K562 (cell line): ENCODE results near the gene ENO2. TPM values are rescaled to one million over a fixed set of nuclear protein-coding genes. Genes with fewer than 3 reads are reported as not detected.

Source experiments
- ATF7 ChIP-seq: fragments of 450-650 bp; IDR thresholded peaks from 2 replicates; pipeline ENCODE4 v1.7.1; 2014; ENCODE audit warnings: mild to moderate bottlenecking, moderate library complexity
- ELF1 ChIP-seq: fragments of 200-800 bp; sonication (Bioruptor generic); IDR thresholded peaks from 2 replicates; pipeline ENCODE4 v1.6.1; 2016; ENCODE audit warnings: missing genetic modification characterization, missing compliant biosample characterization
- ETV1 ChIP-seq: fragments of 450-650 bp; conservative IDR thresholded peaks from 2 replicates; pipeline ENCODE4 v1.6.1; 2016; ENCODE audit warnings: missing genetic modification characterization, control low read depth, low read depth, missing compliant biosample characterization
- HNRNPL ChIP-seq: fragments of 200-400 bp; formaldehyde crosslinking; IDR thresholded peaks from 2 replicates; pipeline ENCODE4 v1.6.1; 2017; ENCODE audit warnings: low read depth, mild to moderate bottlenecking, low read length
- KLF16 ChIP-seq: IDR thresholded peaks from 2 replicates; pipeline ENCODE4 v1.6.1; 2016; ENCODE audit warnings: antibody characterized with exemption
- MXI1 ChIP-seq: IDR thresholded peaks from 2 replicates; pipeline ENCODE4 v1.6.1; 2011; ENCODE audit warnings: low read depth, mild to moderate bottlenecking, improper control_type of control experiment, low read length
- NCOR1 ChIP-seq: fragments of 450-650 bp; IDR thresholded peaks from 2 replicates; pipeline ENCODE4 v1.6.1; 2016; ENCODE audit warnings: mild to moderate bottlenecking, moderate library complexity
- PCBP2 ChIP-seq: fragments of 200-400 bp; formaldehyde crosslinking; IDR thresholded peaks from 2 replicates; pipeline ENCODE4 v1.6.1; 2018; ENCODE audit warnings: low read length, low read depth, mild to moderate bottlenecking, moderate library complexity; ENCODE audit not compliant: poor library complexity, severe bottlenecking
- POLR2G ChIP-seq: fragments of 200-400 bp; formaldehyde crosslinking; IDR thresholded peaks from 2 replicates; pipeline ENCODE4 v1.6.1; 2017; ENCODE audit warnings: low read depth, mild to moderate bottlenecking, antibody characterized with exemption, low read length, moderate library complexity
- PRPF4 ChIP-seq: fragments of 200-400 bp; formaldehyde crosslinking; IDR thresholded peaks from one replicate; pipeline ENCODE4 v1.6.1; 2017; ENCODE audit warnings: low read length, low read depth, mild to moderate bottlenecking; ENCODE audit not compliant: insufficient read depth, poor library complexity, severe bottlenecking
- PTBP1 ChIP-seq: fragments of 200-400 bp; formaldehyde crosslinking; IDR thresholded peaks from 2 replicates; pipeline ENCODE4 v1.6.1; 2017; ENCODE audit warnings: low read depth, low read length
- SAFB ChIP-seq: fragments of 200-400 bp; formaldehyde crosslinking; IDR thresholded peaks from 2 replicates; pipeline ENCODE4 v1.6.1; 2017; ENCODE audit warnings: low read depth, low read length, borderline replicate concordance
- STAG1 ChIP-seq: sonication (generic); formaldehyde crosslinking; IDR thresholded peaks from 2 replicates; pipeline ENCODE4 v1.5.0; 2020; ENCODE audit warnings: missing genetic modification reagents, borderline replicate concordance
- ZC3H8 ChIP-seq: fragments of 450-650 bp; IDR thresholded peaks from 2 replicates; pipeline ENCODE4 v1.6.1; 2017
- ZNF766 ChIP-seq: fragments of 200-800 bp; sonication (Bioruptor generic); conservative IDR thresholded peaks from 2 replicates; pipeline ENCODE4 v1.6.1; 2016; ENCODE audit warnings: missing genetic modification characterization, missing compliant biosample characterization
- ZNF785 ChIP-seq: fragments of 250-450 bp; sonication (Bioruptor Pico); IDR thresholded peaks from 2 replicates; pipeline ENCODE4 v1.4.0; 2020; ENCODE audit warnings: mild to moderate bottlenecking
- polyA plus RNA-seq, 8 experiments: library from polyadenylated mRNA; depleted of rRNA in 4 of 8; stranded (reverse) in 5 of 8; unstranded in 3 of 8; fragments of >200 nt; fragmentation: Nextera tagmentation in 2 of 8; fragmentation: Illumina TruSeq in 1 of 8; extraction: Ambion mirVana in 2 of 8; extraction: Trizol in 1 of 8; gene quantifications; 2 replicates each; pipeline versions ENCODE4 v1.2.1 to v1.2.3, GENCODE V29; 2011 to 2014; ENCODE audit warnings: inconsistent platforms in 1 of 8, missing spikeins in 1 of 8
- total RNA-seq, 7 experiments: library from RNA; depleted of rRNA in 6 of 7; stranded (reverse); fragments of >200 nt in 6 of 7; fragmentation: Illumina TruSeq in 2 of 7; extraction: Trizol in 2 of 7; gene quantifications; 2 replicates each; pipeline versions ENCODE4 v1.2.1 to v1.2.3, GENCODE V29; 2011 to 2021; ENCODE audit warnings: low replicate concordance in 1 of 7
- TF ChIP-seq, protein P1 (sequence below), 3 experiments: fragments of 200-800 bp in 1 of 3; fragments of 250-450 bp in 1 of 3; fragments of 450-650 bp in 1 of 3; sonication (Bioruptor Pico) in 1 of 3; sonication (Bioruptor generic) in 1 of 3; formaldehyde crosslinking in 1 of 3; IDR thresholded peaks; 2 replicates each; pipeline versions ENCODE4 v1.6.1 to v1.8.0; 2016 to 2022; ENCODE audit warnings: mild to moderate bottlenecking in 2 of 3, missing genetic modification characterization in 2 of 3, missing compliant biosample characterization in 1 of 3, moderate library complexity in 1 of 3
- TF ChIP-seq, protein P2 (sequence below): sonication (generic); formaldehyde crosslinking; IDR thresholded peaks from 2 replicates; pipeline ENCODE4 v1.8.0; 2022; ENCODE audit warnings: mild to moderate bottlenecking, missing genetic modification reagents, borderline replicate concordance
- TF ChIP-seq, protein P3 (sequence below): sonication (generic); formaldehyde crosslinking; IDR thresholded peaks from 2 replicates; pipeline ENCODE4 v1.8.1; 2023; ENCODE audit warnings: mild to moderate bottlenecking, missing genetic modification reagents

The ENO2 gene
- total and polyA plus RNA-seq, 9 of the 15 experiments (the other 6 are each of a cell fraction or from before 2014, with no cell fraction given): 10.9 to 43.3 (median 21.0) TPM

DNA sequence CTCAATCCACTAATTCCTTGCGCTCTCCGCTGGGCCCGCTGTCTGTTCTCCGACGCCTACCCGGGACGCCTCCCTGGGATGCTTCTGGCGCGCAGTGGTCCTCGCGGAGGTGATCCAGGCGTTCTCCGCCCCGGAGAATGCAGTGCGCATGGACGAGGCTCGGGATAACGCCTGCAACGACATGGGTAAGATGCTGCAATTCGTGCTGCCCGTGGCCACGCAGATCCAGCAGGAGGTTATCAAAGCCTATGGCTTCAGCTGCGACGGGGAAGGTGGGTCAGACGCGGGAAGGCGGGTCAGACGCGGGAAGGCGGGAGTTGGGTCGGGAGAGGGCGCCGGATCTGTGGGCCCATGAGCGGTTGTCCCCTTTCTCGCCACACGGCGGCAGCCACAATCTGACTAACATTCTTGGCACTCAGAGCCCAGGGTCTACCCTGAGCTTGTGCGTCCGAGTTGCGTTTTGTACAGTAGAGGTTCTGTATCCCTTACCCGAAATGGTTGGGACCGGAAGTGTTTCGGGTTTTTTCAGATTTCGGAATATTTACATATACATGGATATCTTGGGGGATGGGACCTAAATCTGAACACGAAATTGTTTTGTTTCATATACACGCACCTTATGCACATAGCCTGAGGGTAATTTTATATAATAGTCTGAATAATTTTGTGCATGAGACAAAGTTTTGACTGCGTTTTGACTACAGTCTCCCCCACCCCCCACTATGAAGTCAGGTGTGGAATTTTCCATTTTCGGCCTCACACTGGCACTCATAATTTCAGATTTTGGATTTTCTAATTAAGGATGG, 30.2 kb downstream of the ENO2 start (continued):
- TF ChIP-seq, protein P1, sequence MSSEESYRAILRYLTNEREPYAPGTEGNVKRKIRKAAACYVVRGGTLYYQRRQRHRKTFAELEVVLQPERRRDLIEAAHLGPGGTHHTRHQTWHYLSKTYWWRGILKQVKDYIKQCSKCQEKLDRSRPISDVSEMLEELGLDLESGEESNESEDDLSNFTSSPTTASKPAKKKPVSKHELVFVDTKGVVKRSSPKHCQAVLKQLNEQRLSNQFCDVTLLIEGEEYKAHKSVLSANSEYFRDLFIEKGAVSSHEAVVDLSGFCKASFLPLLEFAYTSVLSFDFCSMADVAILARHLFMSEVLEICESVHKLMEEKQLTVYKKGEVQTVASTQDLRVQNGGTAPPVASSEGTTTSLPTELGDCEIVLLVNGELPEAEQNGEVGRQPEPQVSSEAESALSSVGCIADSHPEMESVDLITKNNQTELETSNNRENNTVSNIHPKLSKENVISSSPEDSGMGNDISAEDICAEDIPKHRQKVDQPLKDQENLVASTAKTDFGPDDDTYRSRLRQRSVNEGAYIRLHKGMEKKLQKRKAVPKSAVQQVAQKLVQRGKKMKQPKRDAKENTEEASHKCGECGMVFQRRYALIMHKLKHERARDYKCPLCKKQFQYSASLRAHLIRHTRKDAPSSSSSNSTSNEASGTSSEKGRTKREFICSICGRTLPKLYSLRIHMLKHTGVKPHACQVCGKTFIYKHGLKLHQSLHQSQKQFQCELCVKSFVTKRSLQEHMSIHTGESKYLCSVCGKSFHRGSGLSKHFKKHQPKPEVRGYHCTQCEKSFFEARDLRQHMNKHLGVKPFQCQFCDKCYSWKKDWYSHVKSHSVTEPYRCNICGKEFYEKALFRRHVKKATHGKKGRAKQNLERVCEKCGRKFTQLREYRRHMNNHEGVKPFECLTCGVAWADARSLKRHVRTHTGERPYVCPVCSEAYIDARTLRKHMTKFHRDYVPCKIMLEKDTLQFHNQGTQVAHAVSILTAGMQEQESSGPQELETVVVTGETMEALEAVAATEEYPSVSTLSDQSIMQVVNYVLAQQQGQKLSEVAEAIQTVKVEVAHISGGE (CRISPR knock-in tag; IDR thresholded peaks at IDR 0.05): peak in 1 of 3 experiments; percentile 35; a peak in 1 of 6 replicates
- TF ChIP-seq, protein P2, sequence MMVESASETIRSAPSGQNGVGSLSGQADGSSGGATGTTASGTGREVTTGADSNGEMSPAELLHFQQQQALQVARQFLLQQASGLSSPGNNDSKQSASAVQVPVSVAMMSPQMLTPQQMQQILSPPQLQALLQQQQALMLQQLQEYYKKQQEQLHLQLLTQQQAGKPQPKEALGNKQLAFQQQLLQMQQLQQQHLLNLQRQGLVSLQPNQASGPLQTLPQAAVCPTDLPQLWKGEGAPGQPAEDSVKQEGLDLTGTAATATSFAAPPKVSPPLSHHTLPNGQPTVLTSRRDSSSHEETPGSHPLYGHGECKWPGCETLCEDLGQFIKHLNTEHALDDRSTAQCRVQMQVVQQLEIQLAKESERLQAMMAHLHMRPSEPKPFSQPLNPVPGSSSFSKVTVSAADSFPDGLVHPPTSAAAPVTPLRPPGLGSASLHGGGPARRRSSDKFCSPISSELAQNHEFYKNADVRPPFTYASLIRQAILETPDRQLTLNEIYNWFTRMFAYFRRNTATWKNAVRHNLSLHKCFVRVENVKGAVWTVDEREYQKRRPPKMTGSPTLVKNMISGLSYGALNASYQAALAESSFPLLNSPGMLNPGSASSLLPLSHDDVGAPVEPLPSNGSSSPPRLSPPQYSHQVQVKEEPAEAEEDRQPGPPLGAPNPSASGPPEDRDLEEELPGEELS (CRISPR knock-in tag): 0 out of 2 replicates have a peak, but pooled peaks have one; percentile 31
- TF ChIP-seq, protein P3, sequence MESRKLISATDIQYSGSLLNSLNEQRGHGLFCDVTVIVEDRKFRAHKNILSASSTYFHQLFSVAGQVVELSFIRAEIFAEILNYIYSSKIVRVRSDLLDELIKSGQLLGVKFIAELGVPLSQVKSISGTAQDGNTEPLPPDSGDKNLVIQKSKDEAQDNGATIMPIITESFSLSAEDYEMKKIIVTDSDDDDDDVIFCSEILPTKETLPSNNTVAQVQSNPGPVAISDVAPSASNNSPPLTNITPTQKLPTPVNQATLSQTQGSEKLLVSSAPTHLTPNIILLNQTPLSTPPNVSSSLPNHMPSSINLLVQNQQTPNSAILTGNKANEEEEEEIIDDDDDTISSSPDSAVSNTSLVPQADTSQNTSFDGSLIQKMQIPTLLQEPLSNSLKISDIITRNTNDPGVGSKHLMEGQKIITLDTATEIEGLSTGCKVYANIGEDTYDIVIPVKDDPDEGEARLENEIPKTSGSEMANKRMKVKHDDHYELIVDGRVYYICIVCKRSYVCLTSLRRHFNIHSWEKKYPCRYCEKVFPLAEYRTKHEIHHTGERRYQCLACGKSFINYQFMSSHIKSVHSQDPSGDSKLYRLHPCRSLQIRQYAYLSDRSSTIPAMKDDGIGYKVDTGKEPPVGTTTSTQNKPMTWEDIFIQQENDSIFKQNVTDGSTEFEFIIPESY: peak; percentile 36; the same call in 1 of the 2 replicates
- TF ChIP-seq MXI1 (peak; percentile 18; the same call in 1 of the 2 replicates), ZNF766 (CRISPR knock-in tag) (no peak), SAFB (0 out of 2 replicates have a peak, but pooled peaks have one; percentile 32), ELF1 (0 out of 2 replicates have a peak, but pooled peaks have one; percentile 10), PCBP2 (peak; percentile 64), PRPF4 (peak; percentile 93), ZNF785 (CRISPR knock-in tag) (no peak), KLF16 (0 out of 2 replicates have a peak, but pooled peaks have one; percentile 24), NCOR1 (no peak), PTBP1 (peak; percentile 96; the same call in 1 of the 2 replicates), ZC3H8 (no peak), POLR2G (peak; percentile 95), ATF7 (peak; percentile 38), ETV1 (tag) (peak; percentile 72), STAG1 (peak; percentile 28; the same call in 1 of the 2 replicates), HNRNPL (peak; percentile 15; the same call in 1 of the 2 replicates)
